BE2C (cell line): Measurements from ENCODE around the gene CFP.
A peak's percentile ranks its signal among the peaks of the same experiment; 100 is the strongest.

ENCODE experiments used
- DNase-seq: peaks from one replicate; pipeline ENCODE4 v3.0.0-alpha.2; 2020
- H3K27me3 ChIP-seq: fragments of 250-450 bp; sonication (Bioruptor Pico); 2 replicates; pipeline ENCODE4 v1.5.1; 2020; ENCODE audit warnings: mild to moderate bottlenecking
- H3K36me3 ChIP-seq: fragments of 250-450 bp; sonication (Bioruptor Pico); 2 replicates; pipeline ENCODE4 v1.5.1; 2020; ENCODE audit warnings: mild to moderate bottlenecking
- H3K4me1 ChIP-seq: fragments of 250-450 bp; sonication (Bioruptor Pico); 2 replicates; pipeline ENCODE4 v1.5.1; 2020
- H3K4me3 ChIP-seq: 2 replicates; pipeline ENCODE4 v1.5.1; 2011; ENCODE audit warnings: low read depth, low read length
- H3K9me3 ChIP-seq: fragments of 250-450 bp; sonication (Bioruptor Pico); 2 replicates; pipeline ENCODE4 v1.5.1; 2020
- CTCF ChIP-seq: IDR thresholded peaks from 2 replicates; pipeline ENCODE4 v1.5.1; 2012; ENCODE audit warnings: mild to moderate bottlenecking, low read depth, low read length

Gene CFP

GRCh38 chrX:47650164-47651042 is 20.7 kb upstream of the CFP start, which contains the start of gene ELK1:
TSS of gene ELK1 (minus strand) at chrX:47650563. CDS start at chrX:47641441, 9,122 bp downstream.
- H3K4me3 ChIP-seq: peak within 1 kb of the TSS; percentile 72
- H3K27me3 ChIP-seq: no peaks in the 10 kb centered on the region
- DNase-seq: peak; percentile 95
- no peaks in the 10 kb centered on the region for H3K9me3 ChIP-seq
- H3K4me1 ChIP-seq: no peaks in the 10 kb centered on the region
- 0 out of 2 replicates have a peak, but pooled peaks cover 3% of the 10 kb centered on the region for H3K36me3 ChIP-seq
- TF ChIP-seq CTCF: no peak

GRCh38 chrX:47649781-47650163 is 20.0 kb upstream of the CFP start:
- TF ChIP-seq CTCF: no peak
- no peaks in the 10 kb centered on the region for H3K4me1 ChIP-seq
- no peaks in the 10 kb centered on the region for H3K27me3 ChIP-seq
- no peak for DNase-seq
- 0 out of 2 replicates have a peak, but pooled peaks cover 3% of the 10 kb centered on the region for H3K36me3 ChIP-seq
- peak overlapping the region; percentile 72 for H3K4me3 ChIP-seq
- no peaks in the 10 kb centered on the region for H3K9me3 ChIP-seq

- H3K4me3 ChIP-seq: peak overlapping the region; percentile 72
- no peaks in the 10 kb centered on the region for H3K27me3 ChIP-seq
- H3K36me3 ChIP-seq: 0 out of 2 replicates have a peak, but pooled peaks cover 3% of the 10 kb centered on the region
- no peaks in the 10 kb centered on the region for H3K9me3 ChIP-seq
- no peak for TF ChIP-seq CTCF
- DNase-seq: no peak
- no peaks in the 10 kb centered on the region for H3K4me1 ChIP-seq
Observed at GRCh38 chrX:47649271-47649670, 19.5 kb upstream of the CFP start.

GRCh38 chrX:47648376-47648775 is 18.6 kb upstream of the CFP start:
- Histone ChIP-seq H3K27me3 (no peaks in the 10 kb centered on the region), H3K4me3 (no peak overlapping the region), H3K36me3 (no peaks in the 10 kb centered on the region), H3K4me1 (no peaks in the 10 kb centered on the region), H3K9me3 (no peaks in the 10 kb centered on the region)
- no peak for DNase-seq
- TF ChIP-seq CTCF: no peak

GRCh38 chrX:47646636-47647035 is 16.9 kb upstream of the CFP start:
- no peaks in the 10 kb centered on the region for H3K9me3 ChIP-seq
- no peak for DNase-seq
- H3K4me3 ChIP-seq: no peak overlapping the region
- no peaks in the 10 kb centered on the region for H3K27me3 ChIP-seq
- no peaks in the 10 kb centered on the region for H3K4me1 ChIP-seq
- H3K36me3 ChIP-seq: no peaks in the 10 kb centered on the region
- TF ChIP-seq CTCF: no peak

- no peaks in the 10 kb centered on the region for H3K9me3 ChIP-seq
- H3K27me3 ChIP-seq: no peaks in the 10 kb centered on the region
- H3K36me3 ChIP-seq: no peaks in the 10 kb centered on the region; the same call in none of the 2 replicates
- DNase-seq: no peak
- no peaks in the 10 kb centered on the region for H3K4me1 ChIP-seq
- TF ChIP-seq CTCF: no peak
- no peak overlapping the region for H3K4me3 ChIP-seq
Observed at GRCh38 chrX:47645530-47645929, 15.8 kb upstream of the CFP start.
